Epidermal melanocyte (primary cell): ENCODE measurements around the gene PSMG4.

ENCODE experiments used
- DNase-seq: peaks from one replicate; pipeline ENCODE4 v3.0.0; 2011; ENCODE audit warnings: low spot score; ENCODE audit not compliant: insufficient read length

The PSMG4 gene

GRCh38 chr6:3288711-3289663 lies 30.2 kb downstream of the PSMG4 start:
- no peak for DNase-seq

GRCh38 chr6:3289664-3290055 lies 30.9 kb downstream of the PSMG4 start:
- no peak for DNase-seq

GRCh38 chr6:3290149-3290930 lies 31.6 kb downstream of the PSMG4 start:
- DNase-seq, result no peak

- no peak for DNase-seq
These were observed 32.1 kb downstream of the PSMG4 start for GRCh38 chr6:3290931-3291211.

- no peak for DNase-seq
These were observed 32.6 kb downstream of the PSMG4 start for GRCh38 chr6:3291346-3291745.

GRCh38 chr6:3291987-3292386 lies 33.2 kb downstream of the PSMG4 start:
- DNase-seq, result no peak

GRCh38 chr6:3292431-3293197 lies 33.9 kb downstream of the PSMG4 start:
- DNase-seq, result no peak

GRCh38 chr6:3293271-3294155 lies 34.8 kb downstream of the PSMG4 start:
- no peak for DNase-seq

GRCh38 chr6:3294396-3294795 lies 35.6 kb downstream of the PSMG4 start:
- no peak for DNase-seq

- no peak for DNase-seq
These were observed 36.4 kb downstream of the PSMG4 start for GRCh38 chr6:3294921-3295871.

GRCh38 chr6:3296078-3296477 lies 37.3 kb downstream of the PSMG4 start:
- no peak for DNase-seq

- no peak for DNase-seq
These were observed 37.8 kb downstream of the PSMG4 start for GRCh38 chr6:3296537-3296936.

- DNase-seq, result no peak
These were observed 38.3 kb downstream of the PSMG4 start for GRCh38 chr6:3297006-3297405.

- DNase-seq, result no peak
These were observed 39.2 kb downstream of the PSMG4 start for GRCh38 chr6:3297909-3298308.

GRCh38 chr6:3299221-3299620 lies 40.5 kb downstream of the PSMG4 start:
- DNase-seq, result no peak

- DNase-seq, result no peak
These were observed 42.8 kb downstream of the PSMG4 start for GRCh38 chr6:3301506-3301905.

GRCh38 chr6:3303795-3304411 lies 45.2 kb downstream of the PSMG4 start:
- no peak for DNase-seq

GRCh38 chr6:3304500-3305215 lies 45.9 kb downstream of the PSMG4 start:
- DNase-seq, result no peak

GRCh38 chr6:3305216-3305565 lies 46.4 kb downstream of the PSMG4 start:
- no peak for DNase-seq
